ENCODE data around the gene HPS5.

HPS5 gene

DNA sequence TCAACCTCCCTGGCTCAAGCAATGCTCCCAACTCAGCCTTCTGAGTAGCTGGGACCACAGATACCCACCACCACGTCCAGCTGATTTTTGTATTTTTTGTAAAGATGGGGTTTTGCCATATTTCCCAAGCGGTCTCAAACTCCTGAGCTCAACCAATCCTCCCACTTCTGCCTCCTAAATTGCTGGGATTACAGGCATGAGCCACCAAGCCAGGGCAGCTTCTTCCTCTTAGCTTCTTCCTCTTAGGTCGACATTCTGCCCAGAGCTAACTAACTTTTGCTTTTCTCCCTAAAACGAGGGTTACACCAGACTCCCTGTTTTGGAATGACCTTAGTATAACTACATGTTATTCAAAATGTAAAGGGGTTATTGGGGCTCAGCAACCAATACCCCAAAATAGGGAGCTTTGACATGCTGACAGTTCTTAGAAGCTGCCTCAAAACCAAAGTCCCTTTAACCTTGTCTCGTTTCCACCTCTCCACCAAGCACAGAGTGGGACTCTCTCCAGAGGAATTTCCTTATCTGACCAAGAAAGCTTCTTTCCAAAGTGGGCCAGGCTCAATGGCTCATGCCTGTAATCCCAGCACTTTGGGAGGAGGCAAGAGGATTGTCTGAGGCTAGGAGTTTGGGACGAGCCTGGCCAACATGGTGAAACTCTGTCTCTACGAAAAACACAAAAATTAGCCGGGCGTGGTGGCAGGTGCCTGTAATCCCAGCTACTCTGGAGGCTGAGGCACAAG, 7.0 kb downstream of the HPS5 start:
- Mint-ChIP-seq H3K4me1 (peaks cover 22% of the 10 kb centered on the region), H3K36me3 (ENCODE audit: low read depth) (peaks cover 15% of the 10 kb centered on the region), H3K27me3 (ENCODE audit: low read depth) (no peaks in the 10 kb centered on the region), H3K27ac (peak overlapping the region; percentile 22 to 54 (median 34)), H3K4me3 (no peak overlapping the region), H3K9me3 (no peaks in the 10 kb centered on the region)
- TF ChIP-seq, protein P1, sequence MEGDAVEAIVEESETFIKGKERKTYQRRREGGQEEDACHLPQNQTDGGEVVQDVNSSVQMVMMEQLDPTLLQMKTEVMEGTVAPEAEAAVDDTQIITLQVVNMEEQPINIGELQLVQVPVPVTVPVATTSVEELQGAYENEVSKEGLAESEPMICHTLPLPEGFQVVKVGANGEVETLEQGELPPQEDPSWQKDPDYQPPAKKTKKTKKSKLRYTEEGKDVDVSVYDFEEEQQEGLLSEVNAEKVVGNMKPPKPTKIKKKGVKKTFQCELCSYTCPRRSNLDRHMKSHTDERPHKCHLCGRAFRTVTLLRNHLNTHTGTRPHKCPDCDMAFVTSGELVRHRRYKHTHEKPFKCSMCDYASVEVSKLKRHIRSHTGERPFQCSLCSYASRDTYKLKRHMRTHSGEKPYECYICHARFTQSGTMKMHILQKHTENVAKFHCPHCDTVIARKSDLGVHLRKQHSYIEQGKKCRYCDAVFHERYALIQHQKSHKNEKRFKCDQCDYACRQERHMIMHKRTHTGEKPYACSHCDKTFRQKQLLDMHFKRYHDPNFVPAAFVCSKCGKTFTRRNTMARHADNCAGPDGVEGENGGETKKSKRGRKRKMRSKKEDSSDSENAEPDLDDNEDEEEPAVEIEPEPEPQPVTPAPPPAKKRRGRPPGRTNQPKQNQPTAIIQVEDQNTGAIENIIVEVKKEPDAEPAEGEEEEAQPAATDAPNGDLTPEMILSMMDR (IDR thresholded peaks at IDR 0.05; ENCODE audit: unreplicated experiment in 3 of 3): no peak

DNA sequence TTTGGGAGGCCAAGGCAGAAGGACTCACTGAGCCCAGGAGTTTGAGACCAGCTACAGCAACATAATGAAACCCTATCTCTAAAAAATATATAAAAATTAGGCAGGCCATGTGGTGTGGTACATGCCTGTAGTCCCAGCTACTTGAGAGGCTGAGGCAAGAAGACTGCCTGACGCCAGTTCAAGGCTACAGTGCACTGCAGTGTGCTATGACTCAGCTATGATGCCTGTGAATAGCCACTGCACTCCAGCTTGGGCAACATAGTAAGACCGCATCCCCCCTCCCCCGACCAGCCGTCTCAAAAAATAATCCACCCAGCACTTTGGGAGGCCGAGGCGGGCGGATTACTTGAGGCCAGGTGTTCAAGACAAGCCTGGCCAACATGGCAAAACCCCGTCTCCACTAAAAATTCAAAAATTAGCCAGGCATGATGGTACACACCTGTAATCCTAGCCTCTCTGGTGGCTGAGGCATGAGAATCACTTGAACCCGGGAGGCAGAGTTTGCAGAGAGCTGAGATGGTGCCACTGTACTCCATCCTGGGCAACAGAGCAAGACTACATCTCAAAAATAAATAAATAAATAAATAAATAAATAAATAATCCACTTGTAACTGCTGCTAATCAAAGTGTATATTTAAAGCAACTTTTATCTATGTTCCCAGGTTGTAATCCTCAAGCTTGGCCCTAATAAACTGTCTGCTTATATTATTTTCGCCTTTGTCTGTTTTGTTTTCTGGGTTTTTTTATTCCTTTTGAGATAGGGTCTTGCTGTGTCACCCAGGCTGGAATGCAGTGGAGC, 7.8 kb downstream of the HPS5 start:
- peaks cover 14% of the 10 kb centered on the region for H3K4me1 Mint-ChIP-seq
- H3K27me3 Mint-ChIP-seq (ENCODE audit: low read depth): no peaks in the 10 kb centered on the region
- H3K9me3 Mint-ChIP-seq: no peaks in the 10 kb centered on the region
- peaks cover 16% of the 10 kb centered on the region for H3K36me3 Mint-ChIP-seq (ENCODE audit: low read depth)
- H3K4me3 Mint-ChIP-seq: no peak overlapping the region
- H3K27ac Mint-ChIP-seq: peak overlapping the region in 2 of 3 experiments; percentile 22 to 34
- TF ChIP-seq, protein P1 (IDR thresholded peaks at IDR 0.05; ENCODE audit: unreplicated experiment in 3 of 3): no peak

DNA sequence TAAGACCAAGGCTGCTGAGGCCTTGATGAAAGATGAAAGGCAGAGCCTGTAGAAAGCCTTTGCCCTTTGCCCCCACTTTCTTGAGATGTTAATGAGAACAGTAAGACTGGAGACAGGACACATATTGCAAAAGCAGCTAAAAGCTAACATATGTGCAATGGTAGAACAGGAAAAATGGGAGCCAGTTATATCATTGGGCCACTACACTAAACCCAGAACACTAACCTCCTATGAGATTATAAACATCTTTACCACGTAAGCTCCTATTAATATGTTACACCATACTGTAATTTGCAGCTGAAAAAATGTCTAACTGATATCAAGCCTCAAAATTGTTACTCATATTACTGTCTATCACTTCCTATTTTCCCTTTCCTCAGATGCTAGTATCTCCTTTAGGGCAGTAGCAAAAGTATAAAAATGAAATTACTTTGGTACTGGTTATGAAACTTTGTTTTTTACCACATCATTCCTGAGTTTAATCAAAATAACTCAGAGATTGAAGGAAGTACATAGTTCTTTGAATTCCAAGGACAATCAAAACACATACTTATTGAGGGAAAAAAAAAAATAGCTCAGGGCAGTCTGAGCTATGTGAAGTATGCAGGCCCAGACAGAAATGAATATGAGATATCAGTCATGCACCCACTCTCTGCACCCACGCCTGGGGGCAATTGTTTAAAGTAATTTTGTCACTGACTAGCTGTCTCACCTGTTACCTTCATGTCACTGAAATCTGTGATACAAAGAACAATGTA, 9.1 kb downstream of the HPS5 start:
- Mint-ChIP-seq H3K27ac (peak overlapping the region; percentile 44 to 84 (median 76)), H3K36me3 (ENCODE audit: low read depth) (peaks cover 26% of the 10 kb centered on the region), H3K9me3 (no peaks in the 10 kb centered on the region), H3K4me3 (no peak overlapping the region), H3K4me1 (peaks cover 6% of the 10 kb centered on the region), H3K27me3 (ENCODE audit: low read depth) (no peaks in the 10 kb centered on the region)
- TF ChIP-seq, protein P1 (IDR thresholded peaks at IDR 0.05; ENCODE audit: unreplicated experiment in 3 of 3): no peak

DNA sequence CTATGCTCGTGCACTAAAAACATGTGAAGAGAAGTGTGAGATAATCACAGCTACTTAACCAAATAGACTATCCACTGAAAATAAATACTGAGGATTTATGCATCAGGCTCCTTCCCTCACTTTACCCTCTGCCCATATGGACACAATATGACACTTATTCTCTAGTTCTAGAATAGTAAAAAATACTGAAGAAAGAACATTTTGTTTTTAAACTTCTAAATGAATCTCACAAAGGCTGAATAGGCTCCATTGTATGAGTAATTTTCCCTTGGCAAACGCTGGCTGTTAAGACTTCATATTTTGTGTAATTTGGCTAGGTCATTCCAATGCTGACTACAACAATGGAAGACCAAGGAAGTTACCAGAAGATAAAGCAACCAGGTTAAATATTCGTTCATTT, 9.9 kb downstream of the HPS5 start:
- Mint-ChIP-seq H3K4me3 (no peak overlapping the region), H3K4me1 (peaks cover 6% of the 10 kb centered on the region), H3K27ac (no peak overlapping the region), H3K36me3 (ENCODE audit: low read depth) (peaks cover 23% of the 10 kb centered on the region), H3K27me3 (ENCODE audit: low read depth) (no peaks in the 10 kb centered on the region), H3K9me3 (no peaks in the 10 kb centered on the region)
- TF ChIP-seq, protein P1 (IDR thresholded peaks at IDR 0.05; ENCODE audit: unreplicated experiment in 3 of 3): no peak

DNA sequence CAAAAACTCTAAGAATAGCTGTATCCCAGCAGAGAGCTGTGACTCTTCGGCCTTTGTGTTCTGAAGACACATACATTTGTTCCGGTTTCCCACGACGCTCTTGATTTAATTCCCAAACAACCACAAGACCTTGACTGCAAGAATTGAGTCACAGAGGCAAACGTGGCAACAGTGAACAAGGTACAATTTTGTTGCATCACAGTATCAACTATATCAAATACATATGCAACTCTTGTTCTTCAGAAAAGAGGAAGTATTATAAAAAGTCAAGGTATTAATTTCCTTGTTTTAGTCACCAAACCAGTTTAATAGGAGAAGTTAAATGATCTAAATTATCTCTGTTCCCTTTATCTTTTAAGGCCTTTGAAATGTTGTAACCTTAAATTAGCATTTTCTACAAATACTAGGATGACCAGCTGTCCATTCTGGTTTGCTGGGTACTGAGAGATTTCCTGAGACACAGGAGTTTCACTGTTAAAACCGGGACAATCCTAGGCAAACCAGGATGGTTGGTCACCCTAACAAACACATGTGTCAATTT, 11.1 kb downstream of the HPS5 start:
- Mint-ChIP-seq H3K4me3 (no peak overlapping the region), H3K9me3 (no peaks in the 10 kb centered on the region), H3K27ac (no peak overlapping the region), H3K36me3 (ENCODE audit: low read depth) (peaks cover 32% of the 10 kb centered on the region), H3K27me3 (ENCODE audit: low read depth) (no peaks in the 10 kb centered on the region), H3K4me1 (peaks cover 6% of the 10 kb centered on the region)
- TF ChIP-seq, protein P1 (IDR thresholded peaks at IDR 0.05; ENCODE audit: unreplicated experiment in 3 of 3): no peak
